Suppressor macrophage treated with lipopolysaccharide for 1 hour (primary cell): ENCODE measurements around the gene CEP85L.

Experiments
- DNase-seq, 3 donors: peaks; one replicate each; pipeline ENCODE4 v3.0.0-alpha.2; 2020 to 2022

CEP85L gene

DNA sequence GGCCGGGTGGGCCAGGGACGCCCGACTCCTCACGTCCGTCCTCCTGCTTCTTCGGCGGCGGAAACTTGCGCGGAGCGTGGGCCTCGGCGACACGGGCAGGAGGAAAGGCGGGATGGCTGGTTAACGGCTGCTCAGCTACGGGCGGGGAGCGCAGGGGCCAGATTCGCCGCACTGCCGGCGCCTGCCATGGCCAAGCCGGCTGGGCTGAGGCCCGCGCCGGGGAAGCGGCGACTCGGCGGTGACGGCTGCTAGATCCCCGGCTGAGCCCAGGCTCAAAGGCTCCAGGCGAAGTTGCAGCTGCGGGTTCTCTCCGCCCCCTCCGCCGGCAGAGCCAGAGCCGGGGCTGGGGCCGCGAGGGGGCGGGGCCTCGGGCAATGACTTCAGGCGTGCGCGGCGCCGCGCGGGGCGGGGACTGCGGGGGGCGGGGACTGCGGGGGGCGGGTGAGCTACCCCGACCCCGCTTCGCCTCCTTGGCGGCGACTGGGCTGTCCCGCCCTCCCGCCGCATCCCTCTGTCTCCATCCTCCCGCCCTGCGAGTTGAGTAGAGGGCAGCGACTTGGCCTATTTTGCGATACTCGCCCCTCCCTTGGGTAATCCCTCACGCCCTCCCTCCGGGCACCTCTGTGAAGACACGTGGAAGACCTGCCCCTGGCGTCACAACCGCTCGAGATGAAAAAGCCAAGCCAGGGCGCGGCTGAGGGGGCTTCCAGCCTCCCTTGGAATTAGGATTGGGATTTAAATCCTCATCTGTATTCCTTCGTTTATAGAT lies at the start of gene CEP85L:
Gene CEP85L, minus strand, starts transcription at position 310 of the 769 bp plus-strand sequence. CDS start 322 bp downstream, outside the sequence.
- DNase-seq, result peak; percentile 91 to 98 (median 95)

DNA sequence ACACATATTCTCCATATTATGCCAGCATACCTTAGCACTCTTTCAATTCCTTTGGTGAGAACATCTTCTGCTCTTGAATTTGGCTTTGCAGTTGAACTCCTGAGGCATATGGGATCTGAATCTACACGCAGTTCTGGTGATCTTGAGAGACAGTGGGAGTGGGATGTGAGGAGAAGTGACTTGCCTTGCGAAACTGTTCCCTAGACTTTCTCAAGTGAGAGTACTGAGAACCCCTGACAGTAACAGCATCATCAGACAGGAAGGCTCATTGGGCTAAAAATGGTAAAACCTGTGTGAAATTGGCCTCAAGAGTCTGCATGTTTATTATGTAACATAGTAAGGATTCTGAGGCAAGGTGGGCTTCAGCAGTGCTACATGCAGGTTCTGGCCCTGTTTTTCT lies 49.1 kb upstream of the CEP85L start:
- DNase-seq, result peak; percentile 30 to 39 (median 37)

DNA sequence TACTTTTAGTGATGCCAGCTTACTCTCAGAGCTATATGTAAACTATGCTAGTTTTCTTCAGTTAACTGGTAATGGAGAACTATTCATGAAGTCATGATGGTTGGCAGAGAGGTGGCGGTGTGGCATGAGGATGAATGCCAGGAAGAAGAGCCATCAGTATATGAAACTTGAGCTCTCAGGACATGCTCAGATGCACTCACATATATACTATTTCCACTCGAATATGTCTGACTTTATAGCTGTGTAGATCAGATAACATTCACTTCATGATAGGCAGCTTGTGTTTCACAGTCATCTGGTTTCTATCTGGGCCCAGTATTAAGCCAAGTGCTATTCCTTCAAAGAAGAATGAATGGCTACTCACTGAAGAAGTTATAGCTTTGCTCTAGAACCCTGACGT lies 46.2 kb upstream of the CEP85L start:
- no peak for DNase-seq

DNA sequence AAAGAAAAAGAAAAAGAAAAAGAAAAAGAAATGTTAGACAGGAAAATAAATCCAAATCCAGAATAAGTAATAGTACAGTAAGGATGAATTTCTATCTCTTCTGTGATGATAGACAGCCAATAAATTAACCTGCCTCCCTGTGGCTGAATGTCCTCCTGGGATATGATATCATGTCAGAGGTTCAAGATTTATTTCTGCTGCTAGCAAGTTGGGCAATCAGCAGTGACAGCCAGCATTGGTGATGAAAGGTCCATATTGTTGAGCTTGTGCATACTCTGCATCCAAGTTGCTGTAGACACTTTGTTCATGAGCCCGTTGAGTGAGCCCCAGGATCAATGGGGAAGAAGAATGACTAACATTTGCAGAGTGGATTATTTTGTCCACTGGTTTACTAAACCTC lies 44.9 kb upstream of the CEP85L start:
- no peak for DNase-seq

DNA sequence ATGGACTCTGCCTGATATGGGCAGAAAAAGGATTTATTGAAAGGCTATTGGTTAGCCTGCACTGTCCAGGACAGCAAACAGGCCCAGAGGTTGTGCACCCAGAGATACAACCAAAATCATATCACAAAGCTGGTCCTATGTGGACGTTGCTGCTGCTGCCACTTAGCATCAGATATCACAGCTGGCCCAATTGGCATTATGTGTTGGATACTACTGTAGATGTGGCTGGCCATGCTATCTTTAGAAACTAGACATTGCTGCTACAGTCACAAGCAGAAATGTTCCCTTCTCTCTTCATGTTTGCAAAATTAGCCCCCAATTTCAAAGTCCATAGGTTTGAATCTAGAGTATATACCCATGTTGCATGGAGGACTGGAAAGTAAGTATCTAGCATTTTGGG lies 42.2 kb upstream of the CEP85L start:
- DNase-seq, result no peak

DNA sequence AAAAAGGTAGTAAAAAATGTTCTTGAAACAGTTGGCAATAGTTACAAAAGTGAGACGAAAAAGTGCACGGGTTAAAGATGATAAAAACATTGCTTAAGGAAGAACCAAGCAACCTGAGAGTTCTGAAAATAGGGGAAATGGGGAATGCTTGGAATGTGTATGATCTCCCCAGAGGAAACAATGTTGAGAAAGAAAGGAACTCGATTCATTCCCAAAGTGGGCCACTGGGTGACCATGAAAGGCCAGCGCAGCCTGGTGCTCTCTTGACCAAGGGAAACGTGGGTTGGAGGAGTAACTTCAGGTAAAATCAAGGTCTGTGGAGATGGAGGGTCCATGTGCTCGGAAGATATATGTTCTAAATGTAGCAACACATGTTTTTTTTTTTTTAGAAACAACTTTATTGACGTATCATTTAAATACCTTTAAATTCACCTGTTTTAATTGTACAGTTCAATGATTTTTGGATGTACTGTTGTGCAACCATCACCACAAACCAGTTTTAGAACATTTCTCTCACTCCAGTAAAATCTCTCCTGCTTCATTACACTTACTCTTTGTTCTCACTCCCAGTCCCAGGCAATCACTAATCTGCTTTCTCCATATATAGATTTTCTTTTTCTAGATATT lies 34.5 kb upstream of the CEP85L start:
- DNase-seq, result no peak

DNA sequence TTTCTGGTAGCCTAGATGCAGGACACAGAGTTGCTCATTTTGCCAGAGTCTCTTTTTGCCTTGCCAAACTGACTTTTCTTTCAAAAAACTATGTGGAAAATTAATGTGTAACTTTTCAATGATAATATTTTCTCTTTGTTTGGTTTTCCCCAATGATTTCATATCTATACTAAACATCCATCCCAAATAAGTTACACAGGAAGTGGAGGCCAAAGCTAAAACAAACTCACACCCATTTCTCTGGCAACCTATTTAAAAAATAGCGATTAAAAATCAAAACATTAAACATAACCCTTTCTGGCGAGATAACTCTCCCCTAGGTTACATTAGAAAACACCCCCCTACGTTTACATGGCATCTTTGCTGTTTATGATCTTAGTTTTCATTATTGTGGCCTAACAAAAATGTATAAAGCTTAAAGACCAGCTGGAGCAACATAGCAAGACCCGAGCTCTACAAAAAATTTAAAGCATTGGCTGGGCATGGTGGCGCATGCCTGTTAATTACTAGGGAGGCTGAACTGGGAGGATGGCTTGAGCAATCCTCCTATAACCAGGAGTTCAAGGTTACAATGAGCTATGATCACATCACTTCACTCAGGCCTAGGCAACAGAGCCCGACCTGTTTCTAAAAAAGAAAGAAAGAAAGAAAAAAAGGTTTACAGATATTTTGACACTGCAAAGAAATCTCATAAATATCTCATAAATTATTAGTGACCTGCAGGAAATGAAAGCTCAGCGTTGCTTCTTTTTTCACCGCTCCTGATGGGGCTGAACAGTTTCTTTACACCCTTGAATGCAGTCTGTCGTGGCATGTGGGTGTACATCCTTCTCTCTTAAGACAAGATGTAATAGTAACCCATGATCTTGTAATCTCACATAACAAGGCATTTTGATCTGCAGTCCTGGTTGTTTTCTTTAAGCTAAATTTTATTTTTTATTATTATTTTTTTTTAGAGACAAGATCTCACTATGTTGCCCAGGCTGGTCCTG lies 32.8 kb upstream of the CEP85L start:
- no peak for DNase-seq

DNA sequence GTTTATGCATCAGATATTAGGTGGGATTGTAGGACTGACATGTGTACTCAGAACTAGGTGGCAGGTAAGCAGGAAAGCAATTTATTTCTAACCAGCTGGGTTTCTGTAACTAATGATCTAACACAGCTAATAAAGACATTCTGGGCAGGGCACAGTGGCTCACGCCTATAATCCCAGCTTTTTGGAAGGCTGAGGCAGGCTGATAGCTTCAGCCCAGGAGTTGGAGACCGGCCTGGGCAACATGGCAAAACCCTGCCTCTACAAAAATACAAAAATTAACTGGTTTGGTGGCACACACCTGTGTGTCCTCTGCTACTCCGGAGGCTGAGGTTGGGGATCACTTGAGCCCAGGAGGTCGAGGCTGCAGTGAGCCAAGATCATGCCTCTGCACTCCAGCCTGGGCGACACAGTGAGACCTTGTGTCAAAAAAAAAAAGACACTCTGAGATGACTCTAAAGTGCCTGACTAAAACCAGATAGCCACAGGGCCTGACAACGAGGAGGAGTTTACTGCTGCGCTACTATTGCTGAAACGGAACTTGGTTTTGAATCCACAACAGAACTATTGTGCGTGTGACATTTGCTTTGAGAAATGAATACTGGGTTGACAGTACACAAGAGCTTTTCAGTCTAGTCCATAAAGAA lies 29.2 kb upstream of the CEP85L start:
- no peak for DNase-seq

DNA sequence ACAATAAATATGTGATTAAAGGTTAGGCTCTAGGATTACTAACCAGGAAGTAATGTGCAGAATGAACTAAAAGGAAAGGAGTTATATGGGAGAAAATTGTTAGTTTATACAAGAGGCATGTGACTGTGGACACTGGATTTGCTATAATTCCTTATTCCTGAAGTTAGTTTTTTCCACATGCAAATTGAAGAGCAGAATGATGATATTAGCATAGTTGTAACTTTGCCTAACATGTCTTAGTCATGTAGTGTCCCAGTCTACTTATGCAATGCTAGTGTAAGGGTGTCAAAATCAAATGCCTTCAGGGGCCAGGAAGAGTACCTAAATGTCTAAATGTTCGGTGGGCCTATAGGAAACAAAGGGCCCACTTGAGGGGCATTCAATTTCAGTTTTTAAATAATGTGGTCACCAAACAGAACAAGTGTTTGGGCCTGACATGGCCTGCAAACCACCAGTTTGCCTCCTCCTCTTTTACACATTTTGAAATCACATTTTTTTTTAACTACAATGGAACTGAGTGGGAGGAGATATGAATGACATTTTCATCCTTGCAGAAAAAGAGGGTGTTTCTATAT lies 28.0 kb upstream of the CEP85L start:
- peak; percentile 43 to 70 (median 60) for DNase-seq

DNA sequence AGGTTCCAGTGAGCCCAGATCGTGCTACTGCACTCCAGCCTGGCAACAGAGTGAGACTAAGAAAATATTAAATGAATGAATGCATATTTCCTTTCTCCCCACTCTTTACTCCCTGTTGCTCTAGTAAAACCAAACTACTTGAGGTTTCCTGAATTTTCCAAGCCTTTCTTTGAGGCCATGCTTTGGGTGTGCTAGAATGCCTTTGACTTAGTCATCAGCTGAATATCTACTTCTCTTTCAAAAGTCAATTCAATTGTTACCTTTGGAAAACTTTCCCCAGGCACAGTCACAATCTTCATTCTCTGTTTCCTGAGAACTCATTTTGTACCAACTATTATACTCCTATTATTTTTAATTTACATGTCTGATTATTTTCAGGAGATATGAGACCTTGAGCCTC lies 27.5 kb upstream of the CEP85L start:
- no peak for DNase-seq

DNA sequence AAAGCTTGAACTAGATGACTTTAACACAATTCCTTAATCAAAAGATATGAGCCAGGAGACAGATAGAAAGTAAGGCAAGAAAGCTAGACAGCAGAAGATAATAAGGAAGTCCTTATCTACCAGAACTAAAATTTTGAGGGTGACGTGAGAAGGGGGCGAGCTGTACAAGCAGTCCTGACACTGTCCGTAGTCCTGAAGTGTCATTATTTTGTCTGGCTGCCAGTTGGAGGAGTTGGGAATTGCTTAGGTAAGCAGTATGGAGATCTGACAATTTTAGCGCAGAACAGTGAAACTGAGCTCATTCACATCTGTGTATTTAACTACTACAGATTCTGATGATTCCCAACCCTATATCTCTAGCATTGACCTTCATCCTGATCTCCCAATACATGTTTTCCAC lies 25.8 kb upstream of the CEP85L start:
- peak in 1 of 3 donors; percentile 32 for DNase-seq

DNA sequence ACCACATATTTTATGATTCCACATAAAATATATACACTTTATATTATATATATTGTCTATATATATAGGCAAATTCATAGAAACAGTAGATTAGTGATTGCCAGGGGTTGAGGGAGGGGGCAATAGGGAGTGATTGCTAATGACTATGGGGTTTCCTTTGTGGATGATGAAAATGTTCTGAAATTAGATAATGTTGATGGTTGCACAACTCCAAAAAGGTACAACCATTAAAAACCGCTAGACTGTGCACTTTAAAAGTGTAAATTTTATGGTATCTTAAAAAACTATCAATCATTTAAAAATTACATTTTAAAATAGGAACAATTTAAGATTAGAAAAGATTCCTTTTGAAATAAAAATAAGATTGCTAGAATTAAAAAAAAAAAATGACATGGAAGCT lies 23.8 kb upstream of the CEP85L start:
- DNase-seq, result no peak

DNA sequence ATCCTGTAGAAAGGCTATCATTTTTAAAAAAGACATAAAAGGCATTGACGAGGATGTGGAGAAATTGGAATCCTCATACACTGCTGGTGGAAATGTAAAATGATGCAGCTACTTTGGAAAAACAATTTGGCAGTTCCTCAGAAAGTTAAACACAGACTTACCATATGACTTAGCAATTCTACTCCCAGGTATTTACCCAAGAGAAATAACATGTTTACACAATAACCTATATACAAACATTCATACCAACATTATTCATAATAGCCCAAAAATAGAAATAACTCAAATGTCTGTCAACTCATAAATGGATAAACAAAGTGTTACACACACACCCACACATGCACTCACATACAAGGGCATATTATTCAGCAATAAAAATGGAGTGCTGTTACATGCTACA lies 23.4 kb upstream of the CEP85L start:
- peak in 1 of 3 donors; percentile 25 for DNase-seq

DNA sequence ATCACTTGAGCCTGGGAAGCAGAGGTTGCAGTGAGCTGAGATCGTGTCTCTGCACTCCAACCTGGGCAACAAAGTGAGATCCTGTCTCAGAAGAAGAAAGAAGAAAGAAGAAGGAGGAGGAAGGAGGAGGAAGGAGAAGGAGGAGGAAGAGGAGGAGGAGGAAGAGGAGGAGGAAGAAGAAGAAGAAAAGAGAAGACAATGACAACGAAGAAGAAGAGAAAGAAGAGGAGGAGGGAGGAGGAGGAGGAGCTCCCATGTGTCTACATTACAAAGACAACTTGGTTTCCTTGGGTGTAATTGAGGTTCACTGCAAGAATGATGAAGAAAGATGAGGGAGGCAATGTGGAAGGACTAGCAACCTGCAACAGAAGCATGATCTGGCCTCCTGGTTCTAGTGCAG lies 21.3 kb upstream of the CEP85L start:
- DNase-seq, result no peak

DNA sequence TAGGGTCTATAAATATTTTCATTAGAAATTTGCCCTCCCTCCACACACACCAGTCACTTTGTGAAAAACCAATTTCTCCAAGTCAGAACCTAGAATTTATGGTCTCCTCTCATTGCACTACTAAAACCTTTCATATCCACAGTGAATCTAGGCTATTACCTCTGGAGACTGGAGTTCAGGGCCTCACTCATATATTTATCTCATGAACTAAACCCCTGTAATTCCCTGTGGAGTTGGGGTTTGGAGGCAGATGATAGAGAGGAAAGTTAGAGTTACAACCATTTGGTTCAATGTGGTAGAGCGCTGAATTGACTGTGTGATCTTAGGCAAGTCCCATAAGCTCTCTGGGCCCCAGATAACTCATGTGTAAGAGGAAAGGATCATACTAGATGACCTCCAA lies 18.2 kb upstream of the CEP85L start:
- DNase-seq, result no peak

DNA sequence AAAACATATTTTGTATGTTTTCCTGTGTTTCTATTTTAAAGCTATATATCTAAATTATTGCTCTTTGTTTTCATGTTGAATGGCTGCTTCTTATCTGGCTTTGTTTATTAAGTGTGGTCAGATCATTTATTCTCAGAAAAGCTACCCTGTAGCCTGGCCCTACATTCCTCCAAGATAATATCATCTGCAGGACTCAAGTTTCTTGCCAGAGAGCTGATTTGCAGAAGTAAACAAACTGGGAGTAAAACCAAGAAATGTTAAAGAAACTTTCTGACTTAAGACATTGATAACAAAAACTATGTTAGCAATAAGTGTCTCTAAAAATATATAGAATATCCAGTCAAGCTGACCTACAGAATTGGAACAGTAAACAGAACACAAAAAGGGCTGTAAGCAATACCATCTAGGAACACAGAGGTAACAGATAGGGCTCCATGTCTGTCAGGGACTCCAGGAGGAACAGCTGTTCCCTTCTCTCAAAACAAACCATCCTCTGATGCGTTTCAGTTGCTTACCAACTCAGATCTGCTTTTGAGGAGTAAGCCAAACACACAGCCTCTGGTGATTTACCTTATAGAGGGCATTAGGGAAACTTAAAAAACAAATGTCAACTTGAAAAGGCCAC lies 17.5 kb upstream of the CEP85L start:
- no peak for DNase-seq

DNA sequence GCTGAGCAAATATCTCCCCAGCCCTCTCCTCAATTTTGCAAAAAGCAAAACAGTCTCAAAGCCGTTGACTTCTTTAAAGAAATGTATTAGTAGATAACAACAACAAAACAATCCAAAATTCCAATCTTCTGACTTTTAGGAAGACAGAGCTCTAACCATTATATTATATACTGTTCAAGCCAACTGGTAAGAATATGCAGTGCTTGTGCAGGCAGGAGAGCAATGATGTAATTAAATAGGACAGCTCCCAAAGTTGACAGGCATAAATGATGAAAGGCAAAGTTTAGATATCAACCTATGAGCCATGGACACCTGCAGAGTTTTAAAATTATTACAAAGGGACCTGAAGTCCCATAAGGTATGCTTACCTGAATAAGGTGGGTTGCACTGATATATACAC lies 16.6 kb upstream of the CEP85L start:
- no peak for DNase-seq

DNA sequence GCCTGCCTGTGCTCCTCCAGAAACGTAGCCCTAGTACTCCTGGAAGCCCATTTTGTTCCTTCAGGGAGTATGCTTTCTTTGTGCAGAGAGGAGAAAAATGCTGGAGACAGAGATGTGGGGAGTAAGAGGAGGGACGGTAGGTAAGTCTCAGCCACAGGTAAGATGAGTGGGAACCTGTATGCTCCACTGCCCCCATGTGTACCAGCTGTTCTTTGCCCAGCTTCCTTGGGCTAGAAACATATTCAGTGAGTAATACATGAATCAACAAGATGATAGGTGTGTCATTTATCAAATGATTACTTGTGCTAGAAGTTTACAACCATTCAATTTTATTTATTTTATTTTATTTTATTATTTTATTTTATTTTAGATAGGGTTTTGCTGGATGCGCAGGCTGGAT lies 13.6 kb upstream of the CEP85L start:
- no peak for DNase-seq

DNA sequence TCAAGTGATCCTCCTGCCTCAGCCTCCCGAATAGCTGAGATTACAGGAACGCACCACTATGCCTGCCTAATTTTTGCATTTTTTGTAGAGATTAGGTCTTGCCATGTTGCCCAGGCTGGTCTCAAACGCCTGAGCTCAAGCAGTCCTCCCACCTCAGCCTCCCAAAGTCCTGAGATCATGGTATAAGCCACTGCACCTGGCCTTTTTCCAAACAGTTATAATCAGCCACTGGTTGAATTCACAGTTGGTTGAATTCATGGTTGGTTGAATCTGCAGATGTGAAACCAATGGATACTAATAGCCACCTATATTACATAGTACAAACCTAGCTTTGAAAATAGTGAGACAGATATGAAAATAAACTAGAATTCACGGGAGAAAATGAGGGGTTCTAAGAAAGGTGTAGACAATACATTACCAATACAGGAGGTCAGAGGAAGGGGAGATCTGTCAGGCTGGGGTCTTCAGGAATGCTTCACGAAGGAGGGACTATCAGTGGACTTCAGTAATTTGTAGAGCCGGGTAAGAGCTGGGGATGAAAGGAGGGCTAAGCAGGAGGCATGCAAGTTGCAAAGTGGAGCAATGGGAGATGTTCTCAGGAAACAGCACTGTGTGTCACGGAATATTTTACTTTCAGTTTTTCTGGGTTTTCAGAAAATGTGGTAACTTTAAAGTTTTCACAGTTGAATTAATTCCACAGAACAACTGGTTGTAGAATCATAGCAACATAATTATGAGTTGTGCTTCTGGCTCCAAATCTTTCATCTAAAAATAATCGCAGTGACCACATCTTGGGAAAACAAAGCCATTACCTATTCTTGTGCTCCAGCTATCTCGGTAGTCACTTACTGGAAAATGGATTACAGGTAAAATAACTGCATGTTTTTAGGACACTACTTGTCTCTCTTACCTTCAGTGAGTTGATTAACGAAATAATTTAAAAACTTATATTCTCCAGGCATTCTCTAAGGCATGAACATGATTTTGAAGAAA lies 12.9 kb upstream of the CEP85L start:
- no peak for DNase-seq

DNA sequence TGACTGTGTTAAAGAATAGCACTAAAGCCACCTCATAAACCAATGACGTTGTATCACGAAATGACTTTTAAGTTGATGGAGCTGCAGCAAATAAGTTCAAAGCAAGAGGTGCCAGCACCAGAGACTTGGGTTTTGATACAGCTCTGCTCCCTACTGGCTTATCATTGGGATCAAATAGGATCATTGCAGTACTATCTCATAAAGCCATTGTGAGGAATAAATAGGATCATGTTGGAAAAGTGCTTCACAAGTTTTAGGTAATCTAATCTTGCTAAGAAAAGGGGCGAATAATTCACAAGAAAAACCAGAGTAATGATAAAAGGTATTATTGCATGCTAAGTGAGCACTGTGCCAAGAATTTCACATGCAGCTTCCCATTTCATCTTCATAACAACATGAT lies 10.4 kb upstream of the CEP85L start:
- no peak for DNase-seq

DNA sequence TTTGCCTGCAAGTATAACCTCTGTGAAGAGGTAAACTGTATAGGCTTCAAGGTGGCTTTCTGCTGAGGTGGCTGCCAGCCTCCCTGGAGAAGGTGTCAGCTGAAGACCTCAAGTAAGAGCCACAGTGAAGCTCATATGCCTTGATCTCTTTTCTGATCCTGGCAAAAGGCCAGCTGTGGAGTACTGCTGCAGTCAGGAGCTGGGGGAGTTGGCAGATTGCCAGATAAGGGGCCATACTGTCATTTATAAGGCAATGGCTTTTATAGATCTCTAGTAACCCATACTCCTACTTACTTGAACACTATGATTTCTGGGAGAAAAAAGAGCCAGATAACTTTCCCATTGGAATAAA lies 8.8 kb upstream of the CEP85L start:
- DNase-seq, result no peak
